Kidney (tissue), 14 donors: ENCODE measurements around the gene DDX24. TPM values are rescaled to one million over a fixed set of nuclear protein-coding genes. Genes with fewer than 3 reads are reported as not detected.

Source experiments
- DNase-seq, 5 donors: peaks; one replicate each; pipeline ENCODE4 v3.0.0-alpha.2; 2013 to 2020
- FAIRE-seq: peaks from 2 replicates; lab custom pipeline; 2012; peaks lifted over from hg19 to GRCh38; lab: Jason Lieb, UNC
- H3K27ac ChIP-seq, 2 donors: one replicate each; pipeline ENCODE4 v1.7.0; 2013; ENCODE audit warnings: low read depth in 2 of 2, low read length in 2 of 2, inconsistent platforms in 1 of 2
- H3K27me3 ChIP-seq: one replicate; pipeline ENCODE4 v1.7.1; 2013; ENCODE audit warnings: low read length, inconsistent platforms; ENCODE audit not compliant: control insufficient read depth, insufficient read depth
- H3K36me3 ChIP-seq, 3 donors: one replicate each; pipeline versions ENCODE4 v1.7.0 to v1.7.1; 2013; ENCODE audit warnings: low read length in 3 of 3, control low read depth in 1 of 3, inconsistent platforms in 1 of 3; ENCODE audit not compliant: insufficient read depth in 3 of 3, control insufficient read depth in 2 of 3
- H3K4me1 ChIP-seq, 3 donors: one replicate each; pipeline versions ENCODE4 v1.7.0 to v1.7.1; 2013; ENCODE audit warnings: low read length in 3 of 3, inconsistent platforms in 1 of 3, low read depth in 1 of 3; ENCODE audit not compliant: control insufficient read depth in 2 of 3, insufficient read depth in 2 of 3
- H3K4me3 ChIP-seq, 3 donors: one replicate each; pipeline versions ENCODE4 v1.7.0 to v1.8.1; 2013; ENCODE audit warnings: low read length in 3 of 3, control low read depth in 1 of 3, inconsistent platforms in 1 of 3
- H3K9ac ChIP-seq, 3 donors: one replicate each; pipeline versions ENCODE4 v1.7.0 to v1.7.1; 2013; ENCODE audit warnings: low read length in 3 of 3, control low read depth in 1 of 3, inconsistent platforms in 1 of 3
- H3K9me3 ChIP-seq, 3 donors: one replicate each; pipeline versions ENCODE4 v1.7.0 to v1.7.1; 2013; ENCODE audit warnings: low read length in 3 of 3, control low read depth in 1 of 3, inconsistent platforms in 1 of 3; ENCODE audit not compliant: control insufficient read depth in 2 of 3, insufficient read depth in 1 of 3
- intact Hi-C: fragments of 100-400 bp; cut with DNase I; formaldehyde crosslinking; loops from one replicate; pipeline ENCODE4 v1.11.1; 2022
- polyA plus RNA-seq: library from polyadenylated mRNA; stranded (reverse); fragments of 350-450 nt; fragmentation: Illumina TruSeq; extraction: RNeasy Lipid Tissue Mini Kit (QIAGEN cat#74804); gene quantifications from one replicate; pipeline ENCODE4 v1.2.3, GENCODE V29; 2014; ENCODE audit warnings: low read depth, low replicate concordance; ENCODE audit not compliant: insufficient read depth
- total RNA-seq: library from RNA; stranded (reverse); fragmentation: NEBNext Ultra II Directional; extraction: Animal tissue kit (Norgen Biotek cat#: 25700); gene quantifications from one replicate; pipeline ENCODE4 v1.2.1, GENCODE V29; 2021
- TF ChIP-seq, protein P1 (sequence below): IDR thresholded peaks from 3 replicates; pipeline ENCODE4 v1.5.1; 2012; ENCODE audit warnings: mild to moderate bottlenecking, moderate library complexity, borderline replicate concordance; ENCODE audit not compliant: insufficient read depth; ENCODE audit errors: extremely low read depth
- donor health status: control.
- donor health status: control.
- donor health status: control.
- donor health status: control.
- donor health status: control.
- donor health status: DM: yes; HTN: yes; CAD: no.
- donor health status: Normal renal cell carcinoma (clear cell type).

DDX24 gene
- total and polyA plus RNA-seq, 2 donors from 2014 or later, result 139 to 193 TPM

DNA sequence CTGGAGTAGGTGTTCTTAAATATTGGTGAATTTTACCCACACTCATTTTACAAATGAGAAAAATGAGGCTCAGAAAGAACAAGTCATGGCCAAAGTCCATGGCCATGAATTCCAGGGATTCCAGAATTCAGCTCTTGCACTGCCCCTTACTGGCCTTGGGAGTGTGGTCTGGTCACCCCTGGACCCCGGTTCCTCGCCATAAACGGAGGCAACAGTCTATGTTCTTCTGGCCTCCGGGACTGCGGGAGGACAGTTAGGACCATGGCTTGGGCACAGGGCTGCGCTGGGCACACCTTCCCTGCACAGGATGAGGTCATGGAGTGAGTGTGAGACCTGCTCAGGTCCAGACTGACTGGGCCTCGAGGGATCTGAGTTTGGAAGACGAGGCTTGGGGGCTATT lies 77.0 kb downstream of the DDX24 start:
- peaks cover 0 to 4% (median 3%) of the 10 kb centered on the region in 3 donors for H3K4me1 ChIP-seq
- TF ChIP-seq, protein P1, sequence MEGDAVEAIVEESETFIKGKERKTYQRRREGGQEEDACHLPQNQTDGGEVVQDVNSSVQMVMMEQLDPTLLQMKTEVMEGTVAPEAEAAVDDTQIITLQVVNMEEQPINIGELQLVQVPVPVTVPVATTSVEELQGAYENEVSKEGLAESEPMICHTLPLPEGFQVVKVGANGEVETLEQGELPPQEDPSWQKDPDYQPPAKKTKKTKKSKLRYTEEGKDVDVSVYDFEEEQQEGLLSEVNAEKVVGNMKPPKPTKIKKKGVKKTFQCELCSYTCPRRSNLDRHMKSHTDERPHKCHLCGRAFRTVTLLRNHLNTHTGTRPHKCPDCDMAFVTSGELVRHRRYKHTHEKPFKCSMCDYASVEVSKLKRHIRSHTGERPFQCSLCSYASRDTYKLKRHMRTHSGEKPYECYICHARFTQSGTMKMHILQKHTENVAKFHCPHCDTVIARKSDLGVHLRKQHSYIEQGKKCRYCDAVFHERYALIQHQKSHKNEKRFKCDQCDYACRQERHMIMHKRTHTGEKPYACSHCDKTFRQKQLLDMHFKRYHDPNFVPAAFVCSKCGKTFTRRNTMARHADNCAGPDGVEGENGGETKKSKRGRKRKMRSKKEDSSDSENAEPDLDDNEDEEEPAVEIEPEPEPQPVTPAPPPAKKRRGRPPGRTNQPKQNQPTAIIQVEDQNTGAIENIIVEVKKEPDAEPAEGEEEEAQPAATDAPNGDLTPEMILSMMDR, result no peak
- H3K36me3 ChIP-seq, result no peaks in the 10 kb centered on the region
- H3K4me3 ChIP-seq, result no peak overlapping the region
- no peak overlapping the region for H3K27ac ChIP-seq
- DNase-seq, result no peak
- intact Hi-C loops, result loop anchor here (5.0 kb wide), 1 partner anchor 67 kb away; no protein-coding TSS in a partner anchor
- H3K9ac ChIP-seq, result no peak overlapping the region
- H3K27me3 ChIP-seq, result peaks cover 3% of the 10 kb centered on the region
- no peaks in the 10 kb centered on the region for H3K9me3 ChIP-seq
- FAIRE-seq, result no peak

DNA sequence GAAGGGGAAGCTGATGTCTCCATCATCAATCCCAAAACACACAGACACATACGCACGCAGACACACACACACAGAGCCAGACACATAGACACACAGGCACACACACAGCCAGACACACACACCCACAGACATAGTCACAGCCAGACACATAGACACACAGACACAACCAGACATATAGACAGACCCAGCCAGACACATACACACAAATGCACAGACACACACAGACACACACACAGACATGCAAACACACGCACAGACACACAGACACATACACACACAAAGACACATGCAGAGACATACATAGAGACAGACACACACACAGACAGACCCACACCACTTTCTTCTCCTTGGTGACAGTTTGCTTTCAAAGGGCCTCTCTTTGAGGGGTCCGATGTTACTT lies 77.6 kb downstream of the DDX24 start:
- intact Hi-C loops, result loop anchor here (5.0 kb wide), 1 partner anchor 66 kb away; no protein-coding TSS in a partner anchor
- FAIRE-seq, result no peak
- no peaks in the 10 kb centered on the region for H3K36me3 ChIP-seq

GRCh38 chr14:94001501-94002396 lies 79.3 kb downstream of the DDX24 start:
- H3K4me3 ChIP-seq, result no peak overlapping the region
- no peak overlapping the region for H3K9ac ChIP-seq
- no peak overlapping the region for H3K27ac ChIP-seq
- FAIRE-seq (no peak), DNase-seq (peak in 4 of 5 donors; percentile 67 to 82 (median 74))
- H3K4me1 ChIP-seq, result peaks cover 0 to 4% (median 3%) of the 10 kb centered on the region in 3 donors
- TF ChIP-seq, protein P1, result peak; percentile 95
- no peaks in the 10 kb centered on the region for H3K9me3 ChIP-seq
- peaks cover 3% of the 10 kb centered on the region for H3K27me3 ChIP-seq
- intact Hi-C loops, result loop anchor here (5.0 kb wide), 1 partner anchor 64 kb away; no protein-coding TSS in a partner anchor
- H3K36me3 ChIP-seq, result no peaks in the 10 kb centered on the region

More for the DNA sequence above, 77.6 kb downstream of the DDX24 start:
- H3K9ac ChIP-seq, result no peak overlapping the region
- no peak overlapping the region for H3K4me3 ChIP-seq
- H3K9me3 ChIP-seq, result no peaks in the 10 kb centered on the region
- TF ChIP-seq, protein P1, result no peak
- H3K27ac ChIP-seq, result no peak overlapping the region
- peaks cover 3% of the 10 kb centered on the region for H3K27me3 ChIP-seq
- H3K4me1 ChIP-seq, result peaks cover 0 to 4% (median 3%) of the 10 kb centered on the region in 3 donors
- no peak for DNase-seq
